HG03432 (cell line): Measurements from ENCODE around the gene FCGR3A.
"Not testable (repeated sequence)": the region's sequence is repeated elsewhere in the genome, so short reads cannot be mapped to it uniquely, and the experiment has no call there.

Source experiments
- ATAC-seq: cut with Tn5 transposase; IDR thresholded peaks from one replicate; pipeline ENCODE4 v1.9.1; 2021; ENCODE audit warnings: mild to moderate bottlenecking, moderate library complexity; ENCODE audit not compliant: unreplicated experiment

FCGR3A gene

GRCh38 chr1:161557506-161558450 lies 8.2 kb upstream of the FCGR3A start:
- not testable (repeated sequence) for ATAC-seq

- not testable (repeated sequence) for ATAC-seq
Measured at GRCh38 chr1:161556990-161557389, 7.4 kb upstream of the FCGR3A start.

- ATAC-seq, result not testable (repeated sequence)
Measured at GRCh38 chr1:161556143-161556542, 6.5 kb upstream of the FCGR3A start.

GRCh38 chr1:161554815-161555417 lies 5.3 kb upstream of the FCGR3A start:
- not testable (repeated sequence) for ATAC-seq

- not testable (repeated sequence) for ATAC-seq
Measured at GRCh38 chr1:161554340-161554739, 4.7 kb upstream of the FCGR3A start.

- not testable (repeated sequence) for ATAC-seq
Measured at GRCh38 chr1:161553631-161554030, 4.0 kb upstream of the FCGR3A start.

GRCh38 chr1:161550942-161551341 lies 1.3 kb upstream of the FCGR3A start:
- not testable (repeated sequence) for ATAC-seq

GRCh38 chr1:161548749-161549406 lies 740 bp downstream of the FCGR3A start:
- not testable (repeated sequence) for ATAC-seq

GRCh38 chr1:161547995-161548741 lies 1.4 kb downstream of the FCGR3A start:
- ATAC-seq, result not testable (repeated sequence)

- not testable (repeated sequence) for ATAC-seq
Measured at GRCh38 chr1:161545005-161545731, 4.5 kb downstream of the FCGR3A start.

- ATAC-seq, result not testable (repeated sequence)
Measured at GRCh38 chr1:161543125-161543524, 6.5 kb downstream of the FCGR3A start.

- ATAC-seq, result peak; percentile 70
Measured at GRCh38 chr1:161542091-161542559, 7.5 kb downstream of the FCGR3A start.

- ATAC-seq, result not testable (repeated sequence)
Measured at GRCh38 chr1:161540570-161540960, 9.1 kb downstream of the FCGR3A start.

- ATAC-seq, result peak; percentile 57
Measured at GRCh38 chr1:161539731-161540569, 9.7 kb downstream of the FCGR3A start.

GRCh38 chr1:161538925-161539479 lies 10.6 kb downstream of the FCGR3A start:
- not testable (repeated sequence) for ATAC-seq

- ATAC-seq, result not testable (repeated sequence)
Measured at GRCh38 chr1:161537068-161537669, 12.4 kb downstream of the FCGR3A start.

- not testable (repeated sequence) for ATAC-seq
Measured at GRCh38 chr1:161532644-161533567, 16.7 kb downstream of the FCGR3A start.
